ENCODE measurements around the gene PRDM13. TPM values are rescaled to one million over a fixed set of nuclear protein-coding genes. Genes with fewer than 3 reads are reported as not detected.

The PRDM13 gene
- total RNA-seq, 1 experiment from 2014 or later = 0.11 TPM

DNA sequence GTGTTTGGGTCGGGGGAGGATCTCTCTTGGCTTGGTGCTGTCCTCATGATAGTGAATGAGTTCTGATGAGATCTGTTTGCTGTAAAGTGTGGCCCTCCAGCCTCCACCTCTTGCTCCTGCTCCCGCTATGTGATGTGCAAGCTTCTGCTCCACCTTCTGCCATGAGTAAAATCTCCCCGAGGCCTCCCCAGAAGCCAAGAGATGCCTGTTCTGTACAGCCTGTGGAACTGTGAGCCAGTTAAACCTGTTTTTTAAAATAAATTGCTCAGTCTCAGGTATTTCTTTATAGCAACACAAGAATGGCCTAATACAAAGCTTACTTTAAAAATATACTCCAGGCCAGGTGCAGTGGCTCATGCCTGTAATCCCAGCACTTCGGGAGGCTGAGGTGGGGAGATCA lies 26.9 kb upstream of the PRDM13 start (continued):
- TF ChIP-seq, protein P1, sequence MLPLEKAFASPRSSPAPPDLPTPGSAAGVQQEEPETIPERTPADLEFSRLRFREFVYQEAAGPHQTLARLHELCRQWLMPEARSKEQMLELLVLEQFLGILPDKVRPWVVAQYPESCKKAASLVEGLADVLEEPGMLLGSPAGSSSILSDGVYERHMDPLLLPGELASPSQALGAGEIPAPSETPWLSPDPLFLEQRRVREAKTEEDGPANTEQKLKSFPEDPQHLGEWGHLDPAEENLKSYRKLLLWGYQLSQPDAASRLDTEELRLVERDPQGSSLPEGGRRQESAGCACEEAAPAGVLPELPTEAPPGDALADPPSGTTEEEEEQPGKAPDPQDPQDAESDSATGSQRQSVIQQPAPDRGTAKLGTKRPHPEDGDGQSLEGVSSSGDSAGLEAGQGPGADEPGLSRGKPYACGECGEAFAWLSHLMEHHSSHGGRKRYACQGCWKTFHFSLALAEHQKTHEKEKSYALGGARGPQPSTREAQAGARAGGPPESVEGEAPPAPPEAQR (CRISPR knock-in tag; IDR thresholded peaks at IDR 0.05) = no peak
- TF ChIP-seq GTF2I (CRISPR knock-in tag; conservative IDR thresholded peaks at IDR 0.05) = no peak
- TF ChIP-seq EMX1 (CRISPR knock-in tag; IDR thresholded peaks at IDR 0.05) = no peak
- TF ChIP-seq NFYB (CRISPR knock-in tag; conservative IDR thresholded peaks at IDR 0.05; ENCODE audit: low read depth) = no peak
- TF ChIP-seq ZBTB21 (CRISPR knock-in tag; IDR thresholded peaks at IDR 0.05; ENCODE audit: borderline replicate concordance) = no peak

DNA sequence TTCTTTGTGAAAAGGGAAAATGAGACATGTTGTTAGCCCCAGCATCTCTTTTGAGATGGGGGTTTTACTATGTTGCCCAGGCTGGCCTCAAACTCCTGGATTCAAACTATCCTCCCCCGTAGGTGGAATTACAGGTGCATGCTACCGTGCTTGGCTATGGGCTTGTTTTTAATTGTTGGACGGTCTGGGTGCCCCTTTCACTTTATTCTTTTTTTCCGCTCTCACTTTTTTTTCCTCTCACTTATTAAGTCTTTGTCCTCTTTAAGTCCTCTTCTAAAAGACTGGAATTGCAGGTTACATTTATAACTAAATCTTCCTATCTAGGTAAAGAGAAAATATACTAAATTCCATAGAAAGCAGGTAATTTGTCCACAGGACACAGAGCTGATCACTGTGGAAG lies 18.8 kb upstream of the PRDM13 start:
- ATAC-seq = no peak
- no peak for DNase-seq (ENCODE audit: low spot score)
- H3K9me3 Mint-ChIP-seq = no peaks in the 10 kb centered on the region
- ChIA-PET CTCF (interaction anchor here (0.7 to 2.5 kb wide), 7 partner anchors 17 to 280 kb away, joined by 3 to 34 read pairs (median 11); partner anchors contain the start of gene PRDM13), POLR2A (interaction anchor here (2.1 kb wide), 1 partner anchor 19 kb away, joined by 13 read pairs; the partner anchor contains the start of gene CCNC)
- TF ChIP-seq, protein P2, sequence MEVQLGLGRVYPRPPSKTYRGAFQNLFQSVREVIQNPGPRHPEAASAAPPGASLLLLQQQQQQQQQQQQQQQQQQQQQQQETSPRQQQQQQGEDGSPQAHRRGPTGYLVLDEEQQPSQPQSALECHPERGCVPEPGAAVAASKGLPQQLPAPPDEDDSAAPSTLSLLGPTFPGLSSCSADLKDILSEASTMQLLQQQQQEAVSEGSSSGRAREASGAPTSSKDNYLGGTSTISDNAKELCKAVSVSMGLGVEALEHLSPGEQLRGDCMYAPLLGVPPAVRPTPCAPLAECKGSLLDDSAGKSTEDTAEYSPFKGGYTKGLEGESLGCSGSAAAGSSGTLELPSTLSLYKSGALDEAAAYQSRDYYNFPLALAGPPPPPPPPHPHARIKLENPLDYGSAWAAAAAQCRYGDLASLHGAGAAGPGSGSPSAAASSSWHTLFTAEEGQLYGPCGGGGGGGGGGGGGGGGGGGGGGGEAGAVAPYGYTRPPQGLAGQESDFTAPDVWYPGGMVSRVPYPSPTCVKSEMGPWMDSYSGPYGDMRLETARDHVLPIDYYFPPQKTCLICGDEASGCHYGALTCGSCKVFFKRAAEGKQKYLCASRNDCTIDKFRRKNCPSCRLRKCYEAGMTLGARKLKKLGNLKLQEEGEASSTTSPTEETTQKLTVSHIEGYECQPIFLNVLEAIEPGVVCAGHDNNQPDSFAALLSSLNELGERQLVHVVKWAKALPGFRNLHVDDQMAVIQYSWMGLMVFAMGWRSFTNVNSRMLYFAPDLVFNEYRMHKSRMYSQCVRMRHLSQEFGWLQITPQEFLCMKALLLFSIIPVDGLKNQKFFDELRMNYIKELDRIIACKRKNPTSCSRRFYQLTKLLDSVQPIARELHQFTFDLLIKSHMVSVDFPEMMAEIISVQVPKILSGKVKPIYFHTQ (CRISPR knock-in tag; IDR thresholded peaks at IDR 0.05) = no peak
- no peak for TF ChIP-seq ZNF423 (CRISPR knock-in tag; IDR thresholded peaks at IDR 0.05)
- TF ChIP-seq, protein P3, sequence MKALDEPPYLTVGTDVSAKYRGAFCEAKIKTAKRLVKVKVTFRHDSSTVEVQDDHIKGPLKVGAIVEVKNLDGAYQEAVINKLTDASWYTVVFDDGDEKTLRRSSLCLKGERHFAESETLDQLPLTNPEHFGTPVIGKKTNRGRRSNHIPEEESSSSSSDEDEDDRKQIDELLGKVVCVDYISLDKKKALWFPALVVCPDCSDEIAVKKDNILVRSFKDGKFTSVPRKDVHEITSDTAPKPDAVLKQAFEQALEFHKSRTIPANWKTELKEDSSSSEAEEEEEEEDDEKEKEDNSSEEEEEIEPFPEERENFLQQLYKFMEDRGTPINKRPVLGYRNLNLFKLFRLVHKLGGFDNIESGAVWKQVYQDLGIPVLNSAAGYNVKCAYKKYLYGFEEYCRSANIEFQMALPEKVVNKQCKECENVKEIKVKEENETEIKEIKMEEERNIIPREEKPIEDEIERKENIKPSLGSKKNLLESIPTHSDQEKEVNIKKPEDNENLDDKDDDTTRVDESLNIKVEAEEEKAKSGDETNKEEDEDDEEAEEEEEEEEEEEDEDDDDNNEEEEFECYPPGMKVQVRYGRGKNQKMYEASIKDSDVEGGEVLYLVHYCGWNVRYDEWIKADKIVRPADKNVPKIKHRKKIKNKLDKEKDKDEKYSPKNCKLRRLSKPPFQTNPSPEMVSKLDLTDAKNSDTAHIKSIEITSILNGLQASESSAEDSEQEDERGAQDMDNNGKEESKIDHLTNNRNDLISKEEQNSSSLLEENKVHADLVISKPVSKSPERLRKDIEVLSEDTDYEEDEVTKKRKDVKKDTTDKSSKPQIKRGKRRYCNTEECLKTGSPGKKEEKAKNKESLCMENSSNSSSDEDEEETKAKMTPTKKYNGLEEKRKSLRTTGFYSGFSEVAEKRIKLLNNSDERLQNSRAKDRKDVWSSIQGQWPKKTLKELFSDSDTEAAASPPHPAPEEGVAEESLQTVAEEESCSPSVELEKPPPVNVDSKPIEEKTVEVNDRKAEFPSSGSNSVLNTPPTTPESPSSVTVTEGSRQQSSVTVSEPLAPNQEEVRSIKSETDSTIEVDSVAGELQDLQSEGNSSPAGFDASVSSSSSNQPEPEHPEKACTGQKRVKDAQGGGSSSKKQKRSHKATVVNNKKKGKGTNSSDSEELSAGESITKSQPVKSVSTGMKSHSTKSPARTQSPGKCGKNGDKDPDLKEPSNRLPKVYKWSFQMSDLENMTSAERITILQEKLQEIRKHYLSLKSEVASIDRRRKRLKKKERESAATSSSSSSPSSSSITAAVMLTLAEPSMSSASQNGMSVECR (CRISPR knock-in tag; IDR thresholded peaks at IDR 0.05; ENCODE audit: borderline replicate concordance) = no peak
- TF ChIP-seq SOX15 (CRISPR knock-in tag; IDR thresholded peaks at IDR 0.05) = no peak
- TF ChIP-seq, protein P4, sequence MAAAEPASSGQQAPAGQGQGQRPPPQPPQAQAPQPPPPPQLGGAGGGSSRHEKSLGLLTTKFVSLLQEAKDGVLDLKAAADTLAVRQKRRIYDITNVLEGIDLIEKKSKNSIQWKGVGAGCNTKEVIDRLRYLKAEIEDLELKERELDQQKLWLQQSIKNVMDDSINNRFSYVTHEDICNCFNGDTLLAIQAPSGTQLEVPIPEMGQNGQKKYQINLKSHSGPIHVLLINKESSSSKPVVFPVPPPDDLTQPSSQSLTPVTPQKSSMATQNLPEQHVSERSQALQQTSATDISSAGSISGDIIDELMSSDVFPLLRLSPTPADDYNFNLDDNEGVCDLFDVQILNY (CRISPR knock-in tag; IDR thresholded peaks at IDR 0.05) = no peak
- no peak for TF ChIP-seq NR2C2 (CRISPR knock-in tag; IDR thresholded peaks at IDR 0.05)
- TF ChIP-seq RORB (CRISPR knock-in tag; IDR thresholded peaks at IDR 0.05) = no peak
- TF ChIP-seq, protein P5, sequence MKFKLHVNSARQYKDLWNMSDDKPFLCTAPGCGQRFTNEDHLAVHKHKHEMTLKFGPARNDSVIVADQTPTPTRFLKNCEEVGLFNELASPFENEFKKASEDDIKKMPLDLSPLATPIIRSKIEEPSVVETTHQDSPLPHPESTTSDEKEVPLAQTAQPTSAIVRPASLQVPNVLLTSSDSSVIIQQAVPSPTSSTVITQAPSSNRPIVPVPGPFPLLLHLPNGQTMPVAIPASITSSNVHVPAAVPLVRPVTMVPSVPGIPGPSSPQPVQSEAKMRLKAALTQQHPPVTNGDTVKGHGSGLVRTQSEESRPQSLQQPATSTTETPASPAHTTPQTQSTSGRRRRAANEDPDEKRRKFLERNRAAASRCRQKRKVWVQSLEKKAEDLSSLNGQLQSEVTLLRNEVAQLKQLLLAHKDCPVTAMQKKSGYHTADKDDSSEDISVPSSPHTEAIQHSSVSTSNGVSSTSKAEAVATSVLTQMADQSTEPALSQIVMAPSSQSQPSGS (CRISPR knock-in tag; IDR thresholded peaks at IDR 0.05; ENCODE audit: borderline replicate concordance, low read depth) = no peak
- TF ChIP-seq OVOL2 (CRISPR knock-in tag; IDR thresholded peaks at IDR 0.05; ENCODE audit: borderline replicate concordance) = no peak
- no peak for TF ChIP-seq EMX1 (CRISPR knock-in tag; IDR thresholded peaks at IDR 0.05)
- TF ChIP-seq CREB1 (CRISPR knock-in tag; IDR thresholded peaks at IDR 0.05) = no peak
- TF ChIP-seq FOXJ3 (CRISPR knock-in tag; IDR thresholded peaks at IDR 0.05; ENCODE audit: borderline replicate concordance) = no peak
- TF ChIP-seq FOXP1 (CRISPR knock-in tag; IDR thresholded peaks at IDR 0.05; ENCODE audit: borderline replicate concordance) = no peak
- TF ChIP-seq MYBL2 (CRISPR knock-in tag; IDR thresholded peaks at IDR 0.05) = no peak
- peaks cover 20% of the 10 kb centered on the region for H3K4me1 Mint-ChIP-seq
- H3K27me3 Mint-ChIP-seq (ENCODE audit: low read depth) = peaks cover 92% of the 10 kb centered on the region
- no peak overlapping the region for H3K4me3 Mint-ChIP-seq
- no peaks in the 10 kb centered on the region for H3K36me3 Mint-ChIP-seq
- no peak overlapping the region for H3K27ac Mint-ChIP-seq

Data from WTC11 (cell line).